ENCODE results near the gene MYADM.

- no peak for TF ChIP-seq POLR2AphosphoS5 (IDR thresholded peaks at IDR 0.05; ENCODE audit: borderline replicate concordance, low read depth, low read length)
- TF ChIP-seq EZH2 (IDR thresholded peaks at IDR 0.05): no peak
- no peak for TF ChIP-seq FOXP2 (optimal IDR thresholded peaks at IDR 0.05; ENCODE audit: control extremely low read depth, extremely low read length, insufficient read depth)
Observed at GRCh38 chr19:53865523-53865917, 2.2 kb upstream of the MYADM start.

Data from SK-N-MC (cell line).